HG02642 (cell line): ENCODE measurements around the gene KIDINS220.

Experiments used
- ATAC-seq: cut with Tn5 transposase; IDR thresholded peaks from one replicate; pipeline ENCODE4 v1.9.1; 2021; ENCODE audit warnings: mild to moderate bottlenecking; ENCODE audit not compliant: unreplicated experiment, poor library complexity

Gene KIDINS220

GRCh38 chr2:8679827-8680731, 157.3 kb downstream of the KIDINS220 start:
- no peak for ATAC-seq

- ATAC-seq: no peak
Observed at GRCh38 chr2:8679567-8679826, 157.9 kb downstream of the KIDINS220 start.
